PC-9 (cell line): ENCODE results near the gene RIBC2. TPM values are rescaled to one million over a fixed set of nuclear protein-coding genes. Genes with fewer than 3 reads are reported as not detected.

Source experiments
- BruUV-seq: library from RNA; stranded (reverse); fragments of 400-500 nt; replicated peaks from 2 replicates; lab custom pipeline; 2021; lab: Mats Ljungman, UMichigan
- CTCF ChIA-PET: fragments of 300-600 bp; sonication (Branson Sonifier 250); formaldehyde crosslinking; loops from one replicate; lab custom pipeline; 2022; ENCODE audit warnings: antibody characterized with exemption; lab: Charles Lee
- POLR2A ChIA-PET: fragments of 300-600 bp; sonication (Branson Sonifier 250); formaldehyde crosslinking; loops from one replicate; lab custom pipeline; 2022; ENCODE audit warnings: antibody characterized with exemption; ENCODE audit not compliant: unreplicated experiment; lab: Charles Lee
- DNase-seq, 2 experiments: peaks; one replicate each; pipeline versions ENCODE4 v3.0.0 to v3.0.0-alpha.2; 2015 to 2022; ENCODE audit warnings: mixed read lengths in 1 of 2
- H2AFZ ChIP-seq: fragments of 200-600 bp; sonication (generic); 2 replicates; pipeline ENCODE4 v1.8.1; 2017; ENCODE audit warnings: antibody characterized with exemption
- H3F3A ChIP-seq: fragments of 200-600 bp; sonication (generic); 2 replicates; pipeline ENCODE4 v1.8.1; 2017; ENCODE audit warnings: antibody characterized with exemption, mild to moderate bottlenecking, low read depth; ENCODE audit not compliant: insufficient read depth
- H3K27ac ChIP-seq: fragments of 200-600 bp; sonication (generic); 2 replicates; pipeline ENCODE4 v1.6.1; 2016; ENCODE audit warnings: mixed run types
- H3K27me3 ChIP-seq: fragments of 200-600 bp; sonication (generic); 2 replicates; pipeline ENCODE4 v1.6.1; 2016; ENCODE audit warnings: low read depth, mixed run types; ENCODE audit not compliant: insufficient read depth
- H3K36me3 ChIP-seq: fragments of 200-600 bp; sonication (generic); 2 replicates; pipeline ENCODE4 v1.6.1; 2016; ENCODE audit warnings: low read depth, mixed run types
- H3K4me1 ChIP-seq: fragments of 200-600 bp; sonication (generic); replicated peaks from 2 replicates; pipeline ENCODE4 v1.6.1; 2016; ENCODE audit warnings: mixed run types; ENCODE audit not compliant: insufficient read depth
- H3K4me2 ChIP-seq: fragments of 200-600 bp; sonication (generic); 2 replicates; pipeline ENCODE4 v1.6.1; 2017; ENCODE audit warnings: mixed run types
- H3K4me3 ChIP-seq: fragments of 200-600 bp; sonication (generic); 2 replicates; pipeline ENCODE4 v1.6.1; 2016; ENCODE audit warnings: mixed run types
- H3K79me2 ChIP-seq: fragments of 200-600 bp; sonication (generic); 2 replicates; pipeline ENCODE4 v1.6.1; 2017; ENCODE audit warnings: low read depth, mixed run types
- H3K9me2 ChIP-seq: fragments of 200-600 bp; sonication (generic); 2 replicates; pipeline ENCODE4 v1.8.1; 2017; ENCODE audit warnings: mild to moderate bottlenecking; ENCODE audit not compliant: insufficient read depth
- H3K9me3 ChIP-seq: fragments of 200-600 bp; sonication (generic); 2 replicates; pipeline ENCODE4 v1.8.1; 2016; ENCODE audit warnings: low read depth; ENCODE audit not compliant: insufficient read depth
- H4K20me1 ChIP-seq: fragments of 200-600 bp; sonication (generic); 2 replicates; pipeline ENCODE4 v1.8.1; 2017; ENCODE audit not compliant: insufficient read depth
- CTCF ChIP-seq: fragments of 200-600 bp; sonication (generic); conservative IDR thresholded peaks from 2 replicates; pipeline ENCODE4 v1.6.1; 2017; ENCODE audit warnings: mixed run types, antibody characterized with exemption, mild to moderate bottlenecking, moderate library complexity
- EZH2 ChIP-seq: fragments of 200-600 bp; sonication (generic); IDR thresholded peaks from 2 replicates; pipeline ENCODE4 v1.8.0; 2017; ENCODE audit warnings: antibody characterized with exemption, low read depth
- intact Hi-C: fragments of 100-400 bp; cut with micrococcal nuclease; formaldehyde crosslinking; loops from one replicate; pipeline ENCODE4 v1.10.0; 2022; ENCODE audit not compliant: unreplicated experiment
- total RNA-seq: library from RNA; stranded (reverse); gene quantifications from 2 replicates; pipeline ENCODE4 v1.2.3, GENCODE V29; 2021

RIBC2 gene
- total RNA-seq, 1 experiment from 2014 or later: 11.0 TPM

GRCh38 chr22:45477366-45478107, 64.0 kb downstream of the RIBC2 start:
- POLR2A ChIA-PET: interaction anchor here (0.6 kb wide), 2 partner anchors 377 to 1037 kb away, joined by 3 to 4 read pairs; no protein-coding TSS in a partner anchor
- Histone ChIP-seq H3F3A (peaks cover 22% of the 10 kb centered on the region), H3K9me3 (peaks cover 6% of the 10 kb centered on the region), H3K36me3 (no peaks in the 10 kb centered on the region), H3K9me2 (no peaks in the 10 kb centered on the region), H3K27me3 (no peaks in the 10 kb centered on the region), H3K4me1 (peaks cover 49% of the 10 kb centered on the region), H3K4me2 (peak overlapping the region; percentile 66), H3K4me3 (no peak overlapping the region), H2AFZ (no peak overlapping the region), H4K20me1 (no peaks in the 10 kb centered on the region), H3K79me2 (no peaks in the 10 kb centered on the region), H3K27ac (peak overlapping the region; percentile 95)
- CTCF ChIA-PET: no interaction called here
- TF ChIP-seq EZH2 (no peak), CTCF (no peak)
- intact Hi-C loops: no loop called here
- no peak for DNase-seq
- no TSS peak for BruUV-seq

GRCh38 chr22:45478108-45478771, 64.7 kb downstream of the RIBC2 start:
- H3K9me2 ChIP-seq: no peaks in the 10 kb centered on the region
- H3F3A ChIP-seq: peaks cover 25% of the 10 kb centered on the region
- H3K36me3 ChIP-seq: no peaks in the 10 kb centered on the region
- peak overlapping the region; percentile 95 for H3K27ac ChIP-seq
- H3K4me1 ChIP-seq: peaks cover 54% of the 10 kb centered on the region
- TF ChIP-seq CTCF: no peak
- TF ChIP-seq EZH2: no peak
- peak overlapping the region; percentile 34; the same call in 1 of the 2 replicates for H2AFZ ChIP-seq
- DNase-seq: peak; percentile 71 to 98
- ChIA-PET CTCF (no interaction called here), POLR2A (interaction anchor here (0.6 kb wide), 1 partner anchor 377 kb away, joined by 4 read pairs; no protein-coding TSS in a partner anchor)
- H3K79me2 ChIP-seq: no peaks in the 10 kb centered on the region
- no peaks in the 10 kb centered on the region for H3K27me3 ChIP-seq
- intact Hi-C loops: no loop called here
- H3K4me2 ChIP-seq: peak overlapping the region; percentile 66
- no peaks in the 10 kb centered on the region for H4K20me1 ChIP-seq
- H3K4me3 ChIP-seq: no peak overlapping the region
- BruUV-seq: no TSS peak
- peaks cover 6% of the 10 kb centered on the region for H3K9me3 ChIP-seq

- Histone ChIP-seq H4K20me1 (no peaks in the 10 kb centered on the region), H3K79me2 (no peaks in the 10 kb centered on the region), H3K4me3 (no peak overlapping the region), H3K9me3 (peaks cover 6% of the 10 kb centered on the region), H3K27ac (peak overlapping the region; percentile 51; the same call in 1 of the 2 replicates), H3K4me2 (no peak overlapping the region), H2AFZ (no peak overlapping the region), H3K4me1 (peaks cover 78% of the 10 kb centered on the region), H3K36me3 (no peaks in the 10 kb centered on the region), H3K9me2 (no peaks in the 10 kb centered on the region), H3K27me3 (no peaks in the 10 kb centered on the region), H3F3A (peaks cover 46% of the 10 kb centered on the region)
- ChIA-PET POLR2A (no interaction called here), CTCF (no interaction called here)
- no TSS peak for BruUV-seq
- TF ChIP-seq CTCF: no peak
- no peak for TF ChIP-seq EZH2
- no peak for DNase-seq
- intact Hi-C loops: no loop called here
Observed at GRCh38 chr22:45480717-45481116, 67.2 kb downstream of the RIBC2 start.
